ENCODE measurements around the gene TMEM107.

Gene TMEM107

GRCh38 chr17:8128125-8128784, 47.9 kb downstream of the TMEM107 start:
- DNase-seq, result no peak

GRCh38 chr17:8126491-8127066, 49.6 kb downstream of the TMEM107 start:
- DNase-seq, result peak; percentile 58

- peak; percentile 36 for DNase-seq
These were observed 50.2 kb downstream of the TMEM107 start for GRCh38 chr17:8125947-8126490.

GRCh38 chr17:8125154-8125946, 50.8 kb downstream of the TMEM107 start:
- peak; percentile 93 for DNase-seq

GRCh38 chr17:8124350-8125153, 51.6 kb downstream of the TMEM107 start:
- DNase-seq, result peak; percentile 53

- DNase-seq, result no peak
These were observed 52.4 kb downstream of the TMEM107 start, which contains the start of gene HES7 for GRCh38 chr17:8123695-8124349. TSS of gene HES7 (minus strand) at chr17:8124106. CDS start at chr17:8124084, 22 bp downstream.

GRCh38 chr17:8122924-8123694, 53.1 kb downstream of the TMEM107 start:
- peak; percentile 64 for DNase-seq

All from activated CD4-positive, alpha-beta T cell treated with anti-CD3 and anti-CD28 coated beads for 48 hours (primary cell).